Effector CD8-positive, alpha-beta T cell (primary cell): Measurements from ENCODE around the gene NEDD4L.

Source experiments
- DNase-seq: peaks from one replicate; lab custom pipeline; 2025; lab: John Stamatoyannopoulos, UW

The NEDD4L gene

DNA sequence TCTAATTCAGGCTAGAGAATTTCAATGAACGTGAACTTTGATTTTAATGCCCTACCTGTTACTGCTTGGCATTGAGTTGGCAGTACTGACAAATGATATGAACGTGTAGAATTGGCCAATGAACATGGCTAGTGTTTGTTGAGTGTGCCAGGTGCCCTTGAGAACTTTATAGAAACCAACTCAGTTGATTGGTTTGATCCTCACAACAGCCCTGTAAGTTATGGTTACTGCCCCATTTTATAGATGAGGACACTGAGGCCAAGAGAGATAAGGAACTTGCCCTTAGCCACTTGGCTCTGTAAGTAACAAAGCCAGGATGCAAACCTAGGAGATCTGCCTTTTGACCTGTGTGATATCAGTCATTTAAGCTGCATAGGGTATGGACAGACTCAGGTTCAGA lies 275.7 kb downstream of the NEDD4L start:
- DNase-seq: no peak

GRCh38 chr18:58320907-58321561 lies 277.0 kb downstream of the NEDD4L start:
- no peak for DNase-seq

- no peak for DNase-seq
Measured at GRCh38 chr18:58321986-58322385, 278.0 kb downstream of the NEDD4L start.

GRCh38 chr18:58322464-58322863 lies 278.4 kb downstream of the NEDD4L start:
- no peak for DNase-seq

- no peak for DNase-seq
Measured at GRCh38 chr18:58323866-58324762, 280.1 kb downstream of the NEDD4L start.

DNA sequence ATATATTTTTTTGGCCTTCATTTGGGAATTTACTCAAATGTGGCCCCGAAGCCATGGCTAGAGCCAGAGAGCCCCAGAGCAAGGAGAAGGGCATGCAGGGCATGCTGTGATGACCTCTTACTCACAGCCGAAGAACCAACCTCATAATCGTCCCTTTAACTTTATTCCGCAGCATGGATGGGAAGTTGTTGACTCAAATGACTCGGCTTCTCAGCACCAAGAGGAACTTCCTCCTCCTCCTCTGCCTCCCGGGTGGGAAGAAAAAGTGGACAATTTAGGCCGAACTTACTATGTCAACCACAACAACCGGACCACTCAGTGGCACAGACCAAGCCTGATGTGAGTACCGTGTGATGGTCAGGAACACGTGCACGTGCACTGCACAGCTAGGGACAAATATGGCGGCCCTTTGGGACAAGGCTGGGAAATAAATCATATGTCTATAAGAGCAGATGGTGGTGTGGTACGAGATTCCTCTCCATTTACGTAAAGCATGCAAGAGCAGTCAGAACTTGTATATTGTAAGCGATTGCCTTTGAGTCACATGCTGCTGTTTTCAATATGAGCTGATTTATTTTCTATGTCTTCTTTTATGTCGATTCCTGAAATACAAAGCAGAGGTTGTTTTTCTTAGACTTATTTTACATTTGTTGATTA lies 280.9 kb downstream of the NEDD4L start:
- DNase-seq: no peak

DNA sequence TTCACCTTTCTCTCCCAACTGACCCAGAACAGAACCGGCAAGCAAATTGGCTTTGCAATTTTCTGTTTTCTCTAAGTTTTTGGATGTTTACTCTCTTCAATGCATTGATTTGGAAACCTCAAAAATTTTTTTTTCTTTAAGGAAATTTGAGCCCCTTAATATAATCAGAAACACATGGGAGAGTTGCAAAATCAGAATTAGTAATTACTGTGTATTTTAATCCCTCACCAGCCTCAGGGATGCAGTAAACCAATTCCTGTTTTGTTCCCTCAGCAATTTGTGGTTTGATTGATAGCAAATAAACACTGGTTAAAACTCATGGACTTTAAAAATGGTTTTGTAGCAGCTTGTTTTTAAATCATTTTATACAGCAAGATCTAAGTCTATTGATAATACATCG lies 281.5 kb downstream of the NEDD4L start:
- DNase-seq: no peak

DNA sequence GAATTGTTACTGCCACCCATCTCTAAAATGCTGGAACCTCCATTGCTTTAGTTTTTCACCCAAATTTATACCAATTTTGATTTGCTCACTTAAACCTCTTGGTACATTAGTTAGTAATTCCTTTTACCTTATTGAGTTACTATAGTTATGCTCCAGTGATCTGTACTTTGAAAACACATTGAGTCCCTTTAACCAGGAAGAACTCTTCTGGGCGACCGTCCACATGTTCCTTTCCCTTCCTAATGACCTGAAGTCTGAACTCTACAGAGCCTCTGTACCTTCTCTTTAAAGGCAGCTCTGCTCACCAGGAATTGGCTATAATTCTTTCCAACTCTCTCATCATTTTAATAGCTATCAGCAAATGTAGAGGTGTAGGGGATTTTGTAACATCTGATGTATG lies 290.0 kb downstream of the NEDD4L start:
- DNase-seq: no peak

GRCh38 chr18:58335223-58335622 lies 291.2 kb downstream of the NEDD4L start:
- no peak for DNase-seq

DNA sequence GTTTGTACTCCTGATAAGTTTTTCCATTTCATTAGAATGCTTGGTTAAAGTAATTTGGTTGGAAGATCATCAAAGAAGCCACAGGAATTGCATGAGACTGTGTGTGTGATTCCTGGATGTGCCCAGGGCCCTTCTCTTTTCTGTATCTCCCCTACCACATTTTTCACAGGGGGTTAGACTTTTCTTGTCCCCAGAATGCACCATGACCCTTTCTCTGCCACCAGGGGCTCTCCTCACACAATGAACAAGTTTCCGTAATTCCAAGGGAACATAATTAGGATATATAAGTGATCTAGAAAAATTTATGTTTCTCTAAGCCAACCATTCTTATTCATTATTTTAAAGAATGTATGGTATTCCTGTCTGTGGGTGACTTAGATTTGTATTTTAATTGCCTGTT lies 291.8 kb downstream of the NEDD4L start:
- no peak for DNase-seq

DNA sequence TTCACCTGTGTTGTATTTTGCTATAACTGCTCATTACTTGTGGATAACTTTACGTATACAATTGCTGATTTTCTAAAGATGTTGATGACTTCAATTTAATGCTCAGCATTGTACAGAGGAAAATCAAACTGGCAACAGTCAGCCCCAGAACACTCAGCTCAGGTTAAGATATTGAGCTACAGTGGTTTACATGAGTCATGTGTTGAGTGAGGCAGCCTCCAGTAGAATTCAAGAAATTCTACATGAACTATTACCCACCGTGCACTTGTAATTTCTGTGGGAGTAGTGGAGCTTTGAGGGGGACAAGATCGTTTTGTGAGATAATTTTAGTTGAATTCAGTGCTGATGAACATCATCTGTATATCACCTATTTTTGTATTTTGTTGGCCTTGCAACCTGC lies 292.6 kb downstream of the NEDD4L start:
- DNase-seq: no peak

DNA sequence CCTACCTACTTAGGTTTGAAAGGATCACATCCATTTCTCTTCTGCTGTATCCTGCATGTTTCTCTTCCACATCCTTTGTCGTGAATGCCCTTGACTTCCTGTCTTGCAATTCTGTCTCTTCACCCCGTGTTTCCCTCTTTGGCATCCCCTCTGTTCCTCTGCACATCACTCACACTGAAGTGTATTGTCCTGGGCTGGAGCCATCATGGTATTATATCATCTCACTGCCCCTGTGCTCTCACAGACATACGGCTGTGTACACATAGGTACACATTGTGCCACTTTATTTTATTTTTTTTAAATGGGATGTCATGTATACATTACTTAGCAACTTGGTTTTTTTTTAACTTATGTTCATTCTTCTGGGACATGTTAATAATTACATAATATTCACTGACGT lies 293.3 kb downstream of the NEDD4L start:
- no peak for DNase-seq

- DNase-seq: no peak
Measured at GRCh38 chr18:58337686-58338085, 293.7 kb downstream of the NEDD4L start.

DNA sequence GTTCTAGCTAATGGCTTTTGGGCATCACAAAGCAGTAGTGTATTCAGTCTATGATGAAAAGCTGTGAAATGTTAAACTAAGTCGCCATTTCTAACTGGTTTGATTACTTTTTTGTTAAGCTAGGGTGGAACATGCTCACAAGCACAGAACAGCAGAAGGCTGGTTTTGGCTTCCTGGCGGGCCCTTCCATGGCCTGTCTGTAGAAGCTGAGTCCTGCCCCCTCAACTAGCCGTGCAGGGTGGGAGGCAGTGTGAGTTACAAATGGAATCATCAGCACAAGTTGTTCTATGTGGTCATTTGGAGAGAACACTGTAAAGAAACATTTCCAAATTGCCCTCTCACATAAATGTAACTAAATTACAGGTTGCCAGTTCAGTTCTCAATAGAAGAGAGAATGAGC lies 294.1 kb downstream of the NEDD4L start:
- DNase-seq: no peak

GRCh38 chr18:58338961-58339592 lies 295.1 kb downstream of the NEDD4L start:
- no peak for DNase-seq

- no peak for DNase-seq
Measured at GRCh38 chr18:58339890-58340289, 295.9 kb downstream of the NEDD4L start.

DNA sequence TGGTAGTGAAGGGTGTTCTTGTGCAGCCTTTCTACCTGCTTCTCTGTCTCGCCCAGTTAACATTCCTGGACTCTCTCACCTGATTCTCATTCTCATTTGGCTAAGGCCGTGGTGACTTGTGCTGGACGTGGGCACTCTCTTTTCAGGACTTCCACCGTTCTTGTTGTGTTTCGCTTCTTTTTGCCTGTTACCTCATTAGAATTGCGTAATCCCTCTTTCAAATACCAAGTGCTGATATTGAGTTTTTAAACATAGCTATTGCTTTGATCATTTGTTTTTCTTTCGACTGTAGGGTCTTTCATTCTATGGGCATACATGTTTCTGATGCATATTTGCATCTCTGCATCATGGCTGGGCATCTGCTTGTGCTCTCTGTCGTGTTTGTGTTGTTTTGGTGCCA lies 297.9 kb downstream of the NEDD4L start:
- DNase-seq: no peak

DNA sequence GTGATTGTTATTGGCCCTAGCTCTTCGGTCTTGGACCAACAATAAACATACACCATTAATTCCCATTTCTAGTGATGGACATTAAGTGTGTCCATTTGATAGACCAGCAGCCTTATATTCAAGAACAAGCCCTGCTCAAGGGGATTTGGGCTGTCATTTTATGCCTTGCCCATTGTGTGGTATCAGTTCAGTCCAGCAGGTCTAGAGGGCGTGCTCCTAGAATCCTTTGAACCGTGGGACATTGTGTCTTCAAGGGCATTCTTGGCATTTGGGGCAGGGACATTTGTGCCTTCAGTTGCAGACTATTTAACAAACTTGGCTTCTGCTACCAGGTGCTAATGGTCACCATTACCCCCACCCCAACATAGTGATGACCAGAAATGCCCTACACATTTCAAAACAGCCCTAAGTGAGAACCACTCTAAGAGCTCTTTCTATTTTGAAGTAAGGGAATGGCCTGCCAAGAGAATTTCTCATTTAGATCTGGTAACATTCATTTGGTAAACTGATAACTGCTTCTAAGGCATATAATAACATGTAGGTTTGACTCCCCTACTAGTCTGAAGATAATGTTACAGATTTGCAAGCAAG lies 300.1 kb downstream of the NEDD4L start:
- DNase-seq: no peak

DNA sequence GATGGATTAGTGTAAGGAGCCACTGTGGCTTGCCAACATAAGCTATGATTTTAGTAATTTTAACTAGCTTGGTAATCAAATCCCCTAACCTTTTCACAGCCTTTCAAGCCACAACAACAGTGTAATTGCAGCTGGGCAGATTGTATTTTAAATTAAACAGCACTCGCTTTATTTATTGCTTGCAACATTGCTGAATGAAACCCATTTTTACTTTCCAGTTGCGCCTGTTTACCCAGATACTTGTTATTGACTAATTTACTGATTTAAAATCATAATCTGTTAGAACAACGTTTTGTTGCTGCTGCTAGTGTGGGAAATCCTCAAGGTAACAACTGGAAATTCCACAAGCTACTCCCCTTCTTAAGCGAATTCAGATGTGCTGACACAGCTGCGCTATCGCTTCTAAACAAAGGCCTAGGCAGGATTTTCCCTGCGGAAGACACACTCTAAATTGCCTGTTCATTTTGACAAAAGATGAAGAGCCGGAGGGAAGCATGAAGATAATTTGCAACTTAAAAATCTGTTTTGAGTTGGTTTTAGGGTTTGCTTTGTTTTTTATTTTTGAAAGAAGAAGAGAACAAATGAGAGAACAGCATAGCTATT lies 300.9 kb downstream of the NEDD4L start:
- no peak for DNase-seq

DNA sequence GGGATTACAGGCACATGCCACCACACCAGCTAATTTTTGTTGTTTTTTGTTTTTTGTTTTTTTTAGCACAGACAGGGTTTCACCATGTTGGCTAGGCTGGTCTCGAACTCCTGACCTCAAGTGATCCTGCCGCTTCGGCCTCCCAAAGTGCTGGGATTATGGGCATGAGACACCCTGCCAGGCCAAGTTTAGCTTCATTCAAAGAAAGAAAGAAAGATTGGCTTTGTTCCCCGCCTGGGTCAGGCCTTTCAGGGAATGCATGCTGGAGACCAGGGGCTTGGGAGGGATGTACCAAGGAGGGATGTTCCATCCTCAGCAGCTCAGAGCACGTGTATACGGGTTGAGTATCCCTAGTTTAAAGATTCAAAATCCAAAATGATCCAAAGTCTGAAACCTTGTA lies 301.8 kb downstream of the NEDD4L start:
- no peak for DNase-seq

DNA sequence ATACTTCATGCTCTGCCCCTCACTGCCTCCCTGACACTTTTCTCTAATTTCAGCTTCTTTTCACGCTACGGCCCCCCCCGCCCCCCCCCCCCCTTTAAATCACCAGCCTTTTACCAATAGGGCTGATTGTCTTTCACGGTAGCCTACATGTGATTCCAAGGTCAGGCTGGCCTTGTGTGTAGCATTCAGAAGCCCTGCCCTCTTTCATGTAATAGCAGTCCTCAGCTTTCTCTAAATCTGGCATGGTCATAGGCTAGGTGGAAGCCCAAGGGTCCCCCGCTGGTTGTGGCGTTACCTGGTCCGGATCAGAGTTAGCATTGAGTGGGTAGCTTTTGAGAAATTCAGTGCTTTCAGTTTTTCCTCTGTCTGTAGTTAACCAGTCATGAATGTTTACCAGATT lies 303.1 kb downstream of the NEDD4L start:
- DNase-seq: no peak

- DNase-seq: no peak
Measured at GRCh38 chr18:58348517-58348916, 304.5 kb downstream of the NEDD4L start.
